Inflammatory macrophage (primary cell): ENCODE results near the gene ADAMTS19.
"Not testable (repeated sequence)": the region's sequence is repeated elsewhere in the genome, so short reads cannot be mapped to it uniquely, and the experiment has no call there.

Experiments
- DNase-seq, 2 donors: peaks; one replicate each; pipeline ENCODE4 v3.0.0-alpha.2; 2020 to 2022
- total RNA-seq, 18 experiments: gene quantifications; one replicate each; lab custom pipeline; 2026; ENCODE audit warnings: mixed read lengths in 6 of 18, inconsistent platforms in 2 of 18; lab: John Stamatoyannopoulos, UW

ADAMTS19 gene
- total RNA-seq = 0 to 0.10 (median 0) reads per million in 18 experiments

- no peak for DNase-seq
Observed at GRCh38 chr5:129459777-129460671, at the start of gene ADAMTS19. Gene ADAMTS19 (plus strand): TSS chr5:129460298. CDS start chr5:129460392, 94 bp downstream.

GRCh38 chr5:129410488-129410887, 49.6 kb upstream of the ADAMTS19 start:
- DNase-seq = no peak

GRCh38 chr5:129412721-129413120, 47.4 kb upstream of the ADAMTS19 start:
- no peak for DNase-seq

- no peak for DNase-seq
Observed at GRCh38 chr5:129413570-129413969, 46.5 kb upstream of the ADAMTS19 start.

- DNase-seq = no peak
Observed at GRCh38 chr5:129419292-129419691, 40.8 kb upstream of the ADAMTS19 start.

- no peak for DNase-seq
Observed at GRCh38 chr5:129425031-129425430, 35.1 kb upstream of the ADAMTS19 start.

- no peak for DNase-seq
Observed at GRCh38 chr5:129426071-129426470, 34.0 kb upstream of the ADAMTS19 start.

- not testable (repeated sequence) for DNase-seq
Observed at GRCh38 chr5:129428636-129429035, 31.5 kb upstream of the ADAMTS19 start.

GRCh38 chr5:129431406-129431805, 28.7 kb upstream of the ADAMTS19 start:
- no peak for DNase-seq

GRCh38 chr5:129438322-129438721, 21.8 kb upstream of the ADAMTS19 start:
- no peak for DNase-seq

GRCh38 chr5:129440424-129440823, 19.7 kb upstream of the ADAMTS19 start:
- DNase-seq = no peak

GRCh38 chr5:129441096-129441495, 19.0 kb upstream of the ADAMTS19 start:
- DNase-seq = no peak

- DNase-seq = no peak
Observed at GRCh38 chr5:129445379-129445778, 14.7 kb upstream of the ADAMTS19 start.

GRCh38 chr5:129447968-129448367, 12.1 kb upstream of the ADAMTS19 start:
- no peak for DNase-seq

GRCh38 chr5:129448654-129449053, 11.4 kb upstream of the ADAMTS19 start:
- no peak for DNase-seq

- no peak for DNase-seq
Observed at GRCh38 chr5:129454461-129454860, 5.6 kb upstream of the ADAMTS19 start.

GRCh38 chr5:129459450-129459776, 685 bp upstream of the ADAMTS19 start:
- DNase-seq = no peak

- no peak for DNase-seq
Observed at GRCh38 chr5:129460672-129460935, 506 bp downstream of the ADAMTS19 start.

- no peak for DNase-seq
Observed at GRCh38 chr5:129460936-129461710, 1.0 kb downstream of the ADAMTS19 start.

- DNase-seq = no peak
Observed at GRCh38 chr5:129461711-129462332, 1.7 kb downstream of the ADAMTS19 start.

GRCh38 chr5:129465776-129466344, 5.8 kb downstream of the ADAMTS19 start:
- no peak for DNase-seq

- DNase-seq = no peak
Observed at GRCh38 chr5:129474544-129474943, 14.4 kb downstream of the ADAMTS19 start.

- no peak for DNase-seq
Observed at GRCh38 chr5:129476751-129477150, 16.7 kb downstream of the ADAMTS19 start.
